ENCODE data around the gene RASGRF1.

RASGRF1 gene

DNA sequence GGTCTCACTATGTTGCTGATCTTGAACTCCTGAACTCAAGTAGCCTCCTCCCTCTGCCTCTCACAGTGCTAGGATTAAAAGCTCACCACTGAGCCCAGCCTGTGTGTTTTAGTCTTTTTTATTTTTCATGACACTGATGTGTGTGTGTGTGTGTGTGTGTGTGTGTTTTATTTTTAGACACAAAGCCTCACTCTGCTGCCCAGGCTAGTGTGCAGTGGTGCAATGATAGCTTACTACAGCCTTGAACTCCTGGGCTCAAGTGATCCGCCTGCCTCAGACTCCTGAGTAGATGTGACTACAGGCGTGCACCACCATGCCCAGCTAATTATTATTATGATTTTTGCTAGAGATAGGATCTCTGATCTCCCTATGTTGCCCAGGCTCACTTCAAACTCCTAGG, 122.5 kb downstream of the RASGRF1 start:
- CTCF ChIA-PET: interaction anchor here (1.5 kb wide), 2 partner anchors 13 to 15 kb away, joined by 4 read pairs; no protein-coding TSS in a partner anchor
- Histone ChIP-seq H3K36me3 (ENCODE audit: control insufficient read depth in 4 of 4, insufficient read depth in 4 of 4, low read length in 3 of 4) (no peaks in the 10 kb centered on the region), H3K4me1 (ENCODE audit: control extremely low read depth in 1 of 4, control insufficient read depth in 4 of 4, insufficient read depth in 4 of 4, low read length in 3 of 4) (no peaks in the 10 kb centered on the region), H3K9me3 (ENCODE audit: control extremely low read depth in 1 of 5, control insufficient read depth in 4 of 5, insufficient read depth in 2 of 5, low read depth in 1 of 5, low read length in 4 of 5) (no peaks in the 10 kb centered on the region), H3K27me3 (replicated peaks in 2 of 5; ENCODE audit: control insufficient read depth in 4 of 5, insufficient read depth in 5 of 5, low read length in 4 of 5) (no peaks in the 10 kb centered on the region), H3K4me3 (ENCODE audit: control insufficient read depth in 1 of 7, extremely low read depth in 1 of 7, insufficient read depth in 4 of 7, low read depth in 2 of 7, low read length in 6 of 7) (no peak overlapping the region), H3K27ac (ENCODE audit: insufficient read depth in 1 of 2, low read depth in 1 of 2, low read length in 2 of 2, poor library complexity in 1 of 2, severe bottlenecking in 2 of 2) (no peak overlapping the region)
- POLR2A ChIA-PET: no interaction called here
- no peak for DNase-seq
- WGBS (ENCODE audit: insufficient coverage): no CpG with 5 or more reads among the region's 2 CpGs

DNA sequence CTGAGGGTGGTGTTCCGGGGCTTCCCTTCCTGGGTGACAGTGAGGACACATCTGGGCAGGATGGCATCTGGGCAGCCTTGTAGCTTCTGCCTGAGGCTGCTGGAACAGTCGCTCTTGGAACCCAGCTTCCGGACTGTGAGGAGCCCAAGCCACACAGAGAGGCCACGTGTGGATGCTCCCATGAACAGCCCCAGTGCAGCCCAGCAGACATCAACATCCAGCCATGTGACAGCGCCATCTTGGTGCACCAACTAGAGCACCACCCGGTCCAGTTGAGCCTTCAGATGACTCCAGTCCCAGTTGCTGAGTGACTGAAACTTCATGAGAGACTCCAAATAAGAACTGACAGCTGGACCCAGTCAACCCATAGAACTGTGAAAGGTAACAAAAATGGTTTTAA, 130.3 kb downstream of the RASGRF1 start:
- 100% methylated on average over 5 of the region's 6 CpGs for WGBS (ENCODE audit: insufficient coverage)
- H3K27me3 ChIP-seq (replicated peaks in 2 of 5; ENCODE audit: control insufficient read depth in 4 of 5, insufficient read depth in 5 of 5, low read length in 4 of 5): no peaks in the 10 kb centered on the region
- ChIA-PET CTCF (no interaction called here), POLR2A (no interaction called here)
- H3K9me3 ChIP-seq (ENCODE audit: control extremely low read depth in 1 of 5, control insufficient read depth in 4 of 5, insufficient read depth in 2 of 5, low read depth in 1 of 5, low read length in 4 of 5): no peaks in the 10 kb centered on the region
- H3K27ac ChIP-seq (ENCODE audit: insufficient read depth in 1 of 2, low read depth in 1 of 2, low read length in 2 of 2, poor library complexity in 1 of 2, severe bottlenecking in 2 of 2): no peak overlapping the region
- H3K36me3 ChIP-seq (ENCODE audit: control insufficient read depth in 4 of 4, insufficient read depth in 4 of 4, low read length in 3 of 4): no peaks in the 10 kb centered on the region
- no peak for DNase-seq
- no peak overlapping the region for H3K4me3 ChIP-seq (ENCODE audit: control insufficient read depth in 1 of 7, extremely low read depth in 1 of 7, insufficient read depth in 4 of 7, low read depth in 2 of 7, low read length in 6 of 7)
- H3K4me1 ChIP-seq (ENCODE audit: control extremely low read depth in 1 of 4, control insufficient read depth in 4 of 4, insufficient read depth in 4 of 4, low read length in 3 of 4): no peaks in the 10 kb centered on the region

DNA sequence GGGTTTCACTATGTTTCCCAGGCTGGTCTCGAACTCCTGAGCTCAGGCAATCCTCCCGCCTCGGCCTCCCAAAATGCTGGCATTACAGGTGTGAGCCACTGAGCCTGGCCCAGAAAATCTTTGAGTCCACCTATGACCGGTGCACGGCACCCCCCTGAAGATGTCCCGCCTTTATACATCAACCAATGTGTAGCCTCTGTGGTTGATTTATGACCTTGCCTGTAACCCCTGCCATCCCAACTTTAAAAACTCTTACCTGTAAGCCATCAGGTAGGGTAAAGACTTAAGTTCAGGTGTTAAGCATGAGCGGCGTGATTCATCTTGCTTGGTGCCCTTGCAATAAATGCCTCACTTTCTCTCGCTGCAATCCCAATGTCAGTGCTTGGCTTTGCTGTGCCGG, 131.2 kb downstream of the RASGRF1 start:
- Histone ChIP-seq H3K27me3 (replicated peaks in 2 of 5; ENCODE audit: control insufficient read depth in 4 of 5, insufficient read depth in 5 of 5, low read length in 4 of 5) (no peaks in the 10 kb centered on the region), H3K36me3 (ENCODE audit: control insufficient read depth in 4 of 4, insufficient read depth in 4 of 4, low read length in 3 of 4) (no peaks in the 10 kb centered on the region), H3K27ac (ENCODE audit: insufficient read depth in 1 of 2, low read depth in 1 of 2, low read length in 2 of 2, poor library complexity in 1 of 2, severe bottlenecking in 2 of 2) (no peak overlapping the region), H3K4me1 (ENCODE audit: control extremely low read depth in 1 of 4, control insufficient read depth in 4 of 4, insufficient read depth in 4 of 4, low read length in 3 of 4) (no peaks in the 10 kb centered on the region), H3K9me3 (ENCODE audit: control extremely low read depth in 1 of 5, control insufficient read depth in 4 of 5, insufficient read depth in 2 of 5, low read depth in 1 of 5, low read length in 4 of 5) (no peaks in the 10 kb centered on the region), H3K4me3 (ENCODE audit: control insufficient read depth in 1 of 7, extremely low read depth in 1 of 7, insufficient read depth in 4 of 7, low read depth in 2 of 7, low read length in 6 of 7) (no peak overlapping the region)
- ChIA-PET POLR2A (no interaction called here), CTCF (interaction anchor here (0.8 kb wide), 1 partner anchor 69 kb away, joined by 4 read pairs; no protein-coding TSS in a partner anchor)
- 95% methylated on average over 10 of the region's 10 CpGs for WGBS (ENCODE audit: insufficient coverage)
- DNase-seq: no peak

DNA sequence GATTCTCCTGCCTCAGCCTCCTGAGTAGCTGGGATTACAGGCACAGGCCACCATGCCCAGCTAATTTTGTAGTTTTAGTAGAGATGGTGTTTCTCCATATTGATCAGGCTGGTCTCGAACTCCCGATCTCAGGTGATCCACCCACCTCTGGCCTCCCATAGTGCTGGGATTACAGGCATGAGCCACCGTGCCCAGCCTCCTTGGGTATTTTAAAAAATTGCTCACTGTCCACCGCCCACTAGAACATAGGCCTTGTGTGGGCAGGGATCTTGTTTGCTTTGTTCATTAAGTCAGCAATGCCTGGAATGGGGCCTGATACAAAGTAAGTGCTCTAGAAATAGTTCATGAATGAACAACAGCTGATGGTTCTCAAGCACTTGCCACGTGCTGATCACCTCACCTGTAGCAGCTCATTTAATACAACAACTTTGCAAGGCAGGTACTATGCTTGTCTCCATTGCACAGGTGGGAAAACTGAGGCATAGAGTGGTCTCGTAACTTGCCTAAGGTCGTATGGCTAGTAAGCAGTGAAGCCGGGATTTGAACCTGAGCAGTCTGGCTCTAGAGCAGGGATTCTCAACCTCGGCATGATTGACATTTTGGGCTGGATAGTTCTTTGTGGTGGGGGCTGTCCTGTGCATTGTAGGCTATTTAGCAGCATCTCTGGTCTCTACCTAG, 133.0 kb downstream of the RASGRF1 start:
- Histone ChIP-seq H3K4me3 (ENCODE audit: control insufficient read depth in 1 of 7, extremely low read depth in 1 of 7, insufficient read depth in 4 of 7, low read depth in 2 of 7, low read length in 6 of 7) (no peak overlapping the region), H3K4me1 (ENCODE audit: control extremely low read depth in 1 of 4, control insufficient read depth in 4 of 4, insufficient read depth in 4 of 4, low read length in 3 of 4) (no peaks in the 10 kb centered on the region), H3K36me3 (ENCODE audit: control insufficient read depth in 4 of 4, insufficient read depth in 4 of 4, low read length in 3 of 4) (no peaks in the 10 kb centered on the region), H3K27me3 (replicated peaks in 2 of 5; ENCODE audit: control insufficient read depth in 4 of 5, insufficient read depth in 5 of 5, low read length in 4 of 5) (no peaks in the 10 kb centered on the region), H3K27ac (ENCODE audit: insufficient read depth in 1 of 2, low read depth in 1 of 2, low read length in 2 of 2, poor library complexity in 1 of 2, severe bottlenecking in 2 of 2) (no peak overlapping the region), H3K9me3 (ENCODE audit: control extremely low read depth in 1 of 5, control insufficient read depth in 4 of 5, insufficient read depth in 2 of 5, low read depth in 1 of 5, low read length in 4 of 5) (no peaks in the 10 kb centered on the region)
- POLR2A ChIA-PET: no interaction called here
- CTCF ChIA-PET: no interaction called here
- WGBS (ENCODE audit: insufficient coverage): 97% methylated on average over 8 of the region's 9 CpGs
- DNase-seq: no peak

DNA sequence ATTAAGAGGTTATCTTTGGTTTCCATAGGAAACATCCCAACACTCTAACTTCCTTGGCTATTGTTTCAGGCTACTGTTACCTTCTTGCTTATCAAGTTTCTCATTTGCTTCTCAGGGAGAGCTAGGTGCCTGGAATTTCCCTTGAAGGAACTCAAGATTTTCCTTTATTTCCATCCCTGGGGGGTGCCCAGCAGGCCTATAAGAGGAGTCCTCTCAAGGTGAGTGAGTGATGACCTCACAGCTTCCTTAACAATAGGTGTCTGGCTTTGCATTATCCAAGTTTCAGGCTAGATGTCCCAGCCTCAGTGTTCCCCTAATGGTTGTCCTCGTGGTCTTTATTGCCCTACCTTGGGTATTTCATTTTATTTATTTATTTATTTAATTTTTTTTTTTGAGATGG, 133.6 kb downstream of the RASGRF1 start:
- CTCF ChIA-PET: no interaction called here
- no peaks in the 10 kb centered on the region for H3K4me1 ChIP-seq (ENCODE audit: control extremely low read depth in 1 of 4, control insufficient read depth in 4 of 4, insufficient read depth in 4 of 4, low read length in 3 of 4)
- no peaks in the 10 kb centered on the region for H3K9me3 ChIP-seq (ENCODE audit: control extremely low read depth in 1 of 5, control insufficient read depth in 4 of 5, insufficient read depth in 2 of 5, low read depth in 1 of 5, low read length in 4 of 5)
- DNase-seq: no peak
- H3K27me3 ChIP-seq (replicated peaks in 2 of 5; ENCODE audit: control insufficient read depth in 4 of 5, insufficient read depth in 5 of 5, low read length in 4 of 5): no peaks in the 10 kb centered on the region
- whole genome bisulfite sequencing (ENCODE audit: insufficient coverage): no CpG with 5 or more reads among the region's 1 CpG
- no peaks in the 10 kb centered on the region for H3K36me3 ChIP-seq (ENCODE audit: control insufficient read depth in 4 of 4, insufficient read depth in 4 of 4, low read length in 3 of 4)
- H3K4me3 ChIP-seq (ENCODE audit: control insufficient read depth in 1 of 7, extremely low read depth in 1 of 7, insufficient read depth in 4 of 7, low read depth in 2 of 7, low read length in 6 of 7): no peak overlapping the region
- no peak overlapping the region for H3K27ac ChIP-seq (ENCODE audit: insufficient read depth in 1 of 2, low read depth in 1 of 2, low read length in 2 of 2, poor library complexity in 1 of 2, severe bottlenecking in 2 of 2)
- POLR2A ChIA-PET: no interaction called here

DNA sequence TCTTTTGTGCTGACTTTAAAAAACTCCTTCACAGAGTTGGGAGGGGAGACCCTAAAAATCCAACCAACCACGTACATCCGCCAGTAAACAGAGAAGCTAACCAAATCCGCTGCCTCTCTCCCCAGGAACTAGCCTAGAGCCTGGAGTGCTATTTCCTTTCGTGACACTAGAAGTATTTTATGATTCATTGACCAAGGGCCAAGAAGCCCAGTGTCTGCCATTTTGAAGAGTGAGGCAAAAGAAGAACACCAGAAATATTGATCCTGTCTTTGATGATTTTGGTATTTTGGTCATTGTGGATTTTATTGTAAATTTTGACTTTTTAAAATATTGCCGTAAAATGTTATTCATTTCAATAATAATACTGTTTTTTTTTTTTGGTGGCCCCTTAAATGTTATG, 135.2 kb downstream of the RASGRF1 start:
- DNase-seq: no peak
- peaks cover 0 to 8% (median 2%) of the 10 kb centered on the region in 4 experiments for H3K4me1 ChIP-seq (ENCODE audit: control extremely low read depth in 1 of 4, control insufficient read depth in 4 of 4, insufficient read depth in 4 of 4, low read length in 3 of 4)
- no peaks in the 10 kb centered on the region for H3K36me3 ChIP-seq (ENCODE audit: control insufficient read depth in 4 of 4, insufficient read depth in 4 of 4, low read length in 3 of 4)
- H3K27ac ChIP-seq (ENCODE audit: insufficient read depth in 1 of 2, low read depth in 1 of 2, low read length in 2 of 2, poor library complexity in 1 of 2, severe bottlenecking in 2 of 2): no peak overlapping the region
- H3K27me3 ChIP-seq (replicated peaks in 2 of 5; ENCODE audit: control insufficient read depth in 4 of 5, insufficient read depth in 5 of 5, low read length in 4 of 5): no peaks in the 10 kb centered on the region
- 98% methylated on average over 4 of the region's 5 CpGs for WGBS (ENCODE audit: insufficient coverage)
- no peak overlapping the region for H3K4me3 ChIP-seq (ENCODE audit: control insufficient read depth in 1 of 7, extremely low read depth in 1 of 7, insufficient read depth in 4 of 7, low read depth in 2 of 7, low read length in 6 of 7)
- POLR2A ChIA-PET: no interaction called here
- CTCF ChIA-PET: no interaction called here
- no peaks in the 10 kb centered on the region for H3K9me3 ChIP-seq (ENCODE audit: control extremely low read depth in 1 of 5, control insufficient read depth in 4 of 5, insufficient read depth in 2 of 5, low read depth in 1 of 5, low read length in 4 of 5)

DNA sequence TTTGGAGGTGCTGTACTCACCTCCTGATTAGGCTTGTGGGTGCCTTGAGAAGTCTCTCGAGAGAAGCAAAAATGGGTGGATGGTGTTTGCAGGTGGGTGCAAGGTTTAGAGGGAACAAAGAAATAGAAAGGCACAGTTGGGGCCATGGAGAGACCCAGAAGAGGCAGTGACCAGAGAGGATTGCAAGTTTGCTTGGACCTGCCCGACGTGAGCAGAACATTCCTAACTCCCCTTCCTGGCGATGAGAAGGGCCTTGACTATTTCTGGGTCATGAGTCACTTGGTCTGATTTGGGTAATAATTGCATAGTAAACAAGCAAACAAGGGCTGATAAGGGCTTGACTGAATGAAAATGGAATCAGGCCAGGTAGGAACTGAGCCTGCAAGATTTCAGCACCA, 138.7 kb downstream of the RASGRF1 start:
- no peak for DNase-seq
- peaks cover 0 to 3% (median 0%) of the 10 kb centered on the region in 5 experiments for H3K27me3 ChIP-seq (replicated peaks in 2 of 5; ENCODE audit: control insufficient read depth in 4 of 5, insufficient read depth in 5 of 5, low read length in 4 of 5)
- H3K4me3 ChIP-seq (ENCODE audit: control insufficient read depth in 1 of 7, extremely low read depth in 1 of 7, insufficient read depth in 4 of 7, low read depth in 2 of 7, low read length in 6 of 7): no peak overlapping the region
- no peaks in the 10 kb centered on the region for H3K36me3 ChIP-seq (ENCODE audit: control insufficient read depth in 4 of 4, insufficient read depth in 4 of 4, low read length in 3 of 4)
- H3K27ac ChIP-seq (ENCODE audit: insufficient read depth in 1 of 2, low read depth in 1 of 2, low read length in 2 of 2, poor library complexity in 1 of 2, severe bottlenecking in 2 of 2): no peak overlapping the region
- ChIA-PET POLR2A (no interaction called here), CTCF (no interaction called here)
- H3K4me1 ChIP-seq (ENCODE audit: control extremely low read depth in 1 of 4, control insufficient read depth in 4 of 4, insufficient read depth in 4 of 4, low read length in 3 of 4): peaks cover 0 to 8% (median 2%) of the 10 kb centered on the region in 4 experiments
- no peaks in the 10 kb centered on the region for H3K9me3 ChIP-seq (ENCODE audit: control extremely low read depth in 1 of 5, control insufficient read depth in 4 of 5, insufficient read depth in 2 of 5, low read depth in 1 of 5, low read length in 4 of 5)
- 87% methylated on average over 3 of the region's 4 CpGs for WGBS (ENCODE audit: insufficient coverage)
